ENCODE measurements around the gene TRMU. TPM values are rescaled to one million over a fixed set of nuclear protein-coding genes. Genes with fewer than 3 reads are reported as not detected.

The TRMU gene
- total and polyA plus RNA-seq, 2 experiments from 2014 or later: 48.3 to 70.4 TPM

- H3K27me3 Mint-ChIP-seq (ENCODE audit: insufficient read depth, low read depth, poor library complexity): peaks cover 9% of the 10 kb centered on the region
- Histone ChIP-seq H3K79me2 (replicated peaks; ENCODE audit: insufficient read depth) (no peaks in the 10 kb centered on the region), H3K36me3 (ENCODE audit: insufficient read depth) (no peaks in the 10 kb centered on the region), H3K4me2 (no peak overlapping the region), H3K27ac (ENCODE audit: low read depth) (no peak overlapping the region), H3K4me1 (ENCODE audit: insufficient read depth) (no peaks in the 10 kb centered on the region), H2AFZ (no peak overlapping the region), H3F3A (replicated peaks; ENCODE audit: low read depth) (no peaks in the 10 kb centered on the region), H3K9me2 (ENCODE audit: insufficient read depth) (no peaks in the 10 kb centered on the region), H4K20me1 (replicated peaks; ENCODE audit: insufficient read depth) (no peaks in the 10 kb centered on the region), H3K4me3 (no peak overlapping the region), H3K27me3 (ENCODE audit: insufficient read depth) (no peaks in the 10 kb centered on the region)
- TF ChIP-seq ETS1 (IDR thresholded peaks at IDR 0.05) (no peak), NANOG (IDR thresholded peaks at IDR 0.05; ENCODE audit: borderline replicate concordance) (no peak), ZNF462 (CRISPR knock-in tag; IDR thresholded peaks at IDR 0.05) (no peak), CREB1 (CRISPR knock-in tag; IDR thresholded peaks at IDR 0.05; ENCODE audit: low read depth) (no peak), EZH2 (IDR thresholded peaks at IDR 0.05; ENCODE audit: low read depth, unreplicated experiment) (no peak), ZNF331 (CRISPR knock-in tag; IDR thresholded peaks at IDR 0.05; ENCODE audit: low read depth) (no peak), JUNB (IDR thresholded peaks at IDR 0.05; ENCODE audit: unreplicated experiment) (no peak), POLR2AphosphoS5 (IDR thresholded peaks at IDR 0.05; ENCODE audit: low read depth) (no peak), STAT1 (IDR thresholded peaks at IDR 0.05; ENCODE audit: unreplicated experiment) (no peak), ZNF114 (CRISPR knock-in tag; IDR thresholded peaks at IDR 0.05) (no peak), EZH2phosphoT487 (IDR thresholded peaks at IDR 0.05; ENCODE audit: unreplicated experiment) (no peak), REST (IDR thresholded peaks at IDR 0.05; ENCODE audit: unreplicated experiment) (no peak), CTCF (conservative IDR thresholded peaks at IDR 0.05; ENCODE audit: low read depth in 2 of 2) (no peak)
- H3K27ac Mint-ChIP-seq: no peak overlapping the region
- peaks cover 18% of the 10 kb centered on the region for H3K36me3 Mint-ChIP-seq (ENCODE audit: low read depth)
- peaks cover 3% of the 10 kb centered on the region; the same call in 2 of the 3 replicates for H3K4me1 Mint-ChIP-seq
- DNase-seq (ENCODE audit: low spot score) (no peak), ATAC-seq (no peak)
- H3K4me3 Mint-ChIP-seq: no peak overlapping the region
- no peaks in the 10 kb centered on the region; the same call in 2 of the 3 replicates for H3K9me3 Mint-ChIP-seq
These were observed 45.2 kb upstream of the TRMU start for GRCh38 chr22:46290121-46290842.

Measured in GM23338 (cell line).